IPS DF 6.9 (cell line): ENCODE measurements around the gene COPZ1.
"Not testable (repeated sequence)": the region's sequence is repeated elsewhere in the genome, so short reads cannot be mapped to it uniquely, and the experiment has no call there.

ENCODE experiments used
- DNase-seq: peaks from one replicate; pipeline ENCODE4 v3.0.0-alpha.2; 2013; ENCODE audit warnings: low read depth, low spot score
- H3K27ac ChIP-seq: one replicate; pipeline ENCODE4 v1.5.1; 2013; ENCODE audit warnings: low read length, control low read depth
- H3K27me3 ChIP-seq: 2 replicates; pipeline ENCODE4 v1.6.1; 2013; ENCODE audit warnings: mild to moderate bottlenecking, low read length; ENCODE audit not compliant: control insufficient read depth, insufficient read depth
- H3K36me3 ChIP-seq: 2 replicates; pipeline ENCODE4 v1.6.1; 2013; ENCODE audit warnings: low read length; ENCODE audit not compliant: control insufficient read depth, insufficient read depth
- H3K4me1 ChIP-seq: 2 replicates; pipeline ENCODE4 v1.6.1; 2013; ENCODE audit warnings: low read length; ENCODE audit not compliant: control insufficient read depth, insufficient read depth
- H3K4me3 ChIP-seq: 2 replicates; pipeline ENCODE4 v1.5.1; 2013; ENCODE audit warnings: mild to moderate bottlenecking, low read length
- H3K9me3 ChIP-seq: 2 replicates; pipeline ENCODE4 v1.6.1; 2013; ENCODE audit warnings: low read length, inconsistent platforms; ENCODE audit not compliant: control insufficient read depth, insufficient read depth
- WGBS: extraction: QIAGEN DNeasy Blood & Tissue Kit; methylation state at CpG from one replicate; pipeline ENCODE4 v1.1.7; 2013; ENCODE audit warnings: mixed read lengths, missing lambda C conversion rate; ENCODE audit not compliant: insufficient read length, insufficient coverage; 5-methylcytosine and 5-hydroxymethylcytosine counted together

COPZ1 gene

GRCh38 chr12:54311051-54311450 lies 13.9 kb upstream of the COPZ1 start:
- H3K27me3 ChIP-seq: no peaks in the 10 kb centered on the region
- H3K27ac ChIP-seq: no peak overlapping the region
- WGBS: no CpG with 5 or more reads among the region's 2 CpGs

GRCh38 chr12:54312309-54312708 lies 12.6 kb upstream of the COPZ1 start:
- WGBS: no CpG with 5 or more reads among the region's 7 CpGs
- H3K27ac ChIP-seq: not testable (repeated sequence)

More at GRCh38 chr12:54311051-54311450, 13.9 kb upstream of the COPZ1 start:
- no peak for DNase-seq
- Histone ChIP-seq H3K4me3 (no peak overlapping the region), H3K9me3 (no peaks in the 10 kb centered on the region), H3K4me1 (peaks cover 6% of the 10 kb centered on the region), H3K36me3 (no peaks in the 10 kb centered on the region)

GRCh38 chr12:54321363-54321762 lies 3.6 kb upstream of the COPZ1 start:
- Histone ChIP-seq H3K4me1 (no peaks in the 10 kb centered on the region), H3K27me3 (no peaks in the 10 kb centered on the region), H3K9me3 (no peaks in the 10 kb centered on the region), H3K36me3 (no peaks in the 10 kb centered on the region), H3K4me3 (no peak overlapping the region), H3K27ac (no peak overlapping the region)
- DNase-seq: no peak
- no CpG with 5 or more reads among the region's 5 CpGs for WGBS

More at GRCh38 chr12:54312309-54312708, 12.6 kb upstream of the COPZ1 start:
- DNase-seq, H3K27me3 ChIP-seq, H3K4me3 ChIP-seq, H3K9me3 ChIP-seq, H3K4me1 ChIP-seq, H3K36me3 ChIP-seq: not testable (repeated sequence)

GRCh38 chr12:54325442-54326109 lies 645 bp downstream of the COPZ1 start:
- H3K27ac ChIP-seq, DNase-seq, H3K9me3 ChIP-seq, H3K4me1 ChIP-seq, H3K27me3 ChIP-seq, H3K36me3 ChIP-seq: not testable (repeated sequence)
- H3K4me3 ChIP-seq: peak overlapping the region; percentile 92; the same call in 1 of the 2 replicates
- WGBS: no CpG with 5 or more reads among the region's 22 CpGs

GRCh38 chr12:54328595-54329337 lies 3.8 kb downstream of the COPZ1 start:
- Histone ChIP-seq H3K4me1 (no peaks in the 10 kb centered on the region), H3K9me3 (no peaks in the 10 kb centered on the region), H3K36me3 (no peaks in the 10 kb centered on the region), H3K27me3 (no peaks in the 10 kb centered on the region), H3K27ac (no peak overlapping the region), H3K4me3 (no peak overlapping the region)
- no peak for DNase-seq
- WGBS: no CpG with 5 or more reads among the region's 6 CpGs

GRCh38 chr12:54329759-54330158 lies 4.8 kb downstream of the COPZ1 start:
- no peak for DNase-seq
- no peak overlapping the region for H3K27ac ChIP-seq
- no CpG with 5 or more reads among the region's 5 CpGs for WGBS

GRCh38 chr12:54330442-54330841 lies 5.5 kb downstream of the COPZ1 start:
- DNase-seq: no peak
- no CpG with 5 or more reads among the region's 3 CpGs for WGBS
- H3K36me3 ChIP-seq: no peaks in the 10 kb centered on the region
- H3K4me1 ChIP-seq: no peaks in the 10 kb centered on the region
- no peak overlapping the region for H3K4me3 ChIP-seq
- H3K27ac ChIP-seq: no peak overlapping the region
- no peaks in the 10 kb centered on the region for H3K27me3 ChIP-seq
- no peaks in the 10 kb centered on the region for H3K9me3 ChIP-seq

More at GRCh38 chr12:54329759-54330158, 4.8 kb downstream of the COPZ1 start:
- Histone ChIP-seq H3K4me1 (no peaks in the 10 kb centered on the region), H3K27me3 (no peaks in the 10 kb centered on the region), H3K9me3 (no peaks in the 10 kb centered on the region), H3K36me3 (no peaks in the 10 kb centered on the region), H3K4me3 (no peak overlapping the region)

GRCh38 chr12:54331461-54331860 lies 6.5 kb downstream of the COPZ1 start:
- no peak overlapping the region for H3K27ac ChIP-seq
- H3K27me3 ChIP-seq: no peaks in the 10 kb centered on the region
- DNase-seq: no peak
- H3K4me3 ChIP-seq: no peak overlapping the region
- H3K4me1 ChIP-seq: no peaks in the 10 kb centered on the region
- H3K36me3 ChIP-seq: no peaks in the 10 kb centered on the region
- no peaks in the 10 kb centered on the region for H3K9me3 ChIP-seq
- no CpG with 5 or more reads among the region's 5 CpGs for WGBS

GRCh38 chr12:54333420-54334034 lies 8.6 kb downstream of the COPZ1 start:
- WGBS: no CpG with 5 or more reads among the region's 4 CpGs
- Histone ChIP-seq H3K4me1 (no peaks in the 10 kb centered on the region), H3K36me3 (no peaks in the 10 kb centered on the region)

GRCh38 chr12:54337280-54337842 lies 12.4 kb downstream of the COPZ1 start:
- no peak for DNase-seq
- no peak overlapping the region for H3K27ac ChIP-seq
- no peaks in the 10 kb centered on the region for H3K9me3 ChIP-seq
- H3K27me3 ChIP-seq: no peaks in the 10 kb centered on the region
- H3K36me3 ChIP-seq: peaks cover 3% of the 10 kb centered on the region; the same call in 1 of the 2 replicates
- H3K4me3 ChIP-seq: no peak overlapping the region
- no CpG with 5 or more reads among the region's 3 CpGs for WGBS
- no peaks in the 10 kb centered on the region for H3K4me1 ChIP-seq

More at GRCh38 chr12:54333420-54334034, 8.6 kb downstream of the COPZ1 start:
- Histone ChIP-seq H3K27ac (no peak overlapping the region), H3K27me3 (no peaks in the 10 kb centered on the region), H3K9me3 (no peaks in the 10 kb centered on the region), H3K4me3 (no peak overlapping the region)
- DNase-seq: no peak
